DND-41 (cell line): ENCODE data around the gene DCTN2.
A peak's percentile ranks its signal among the peaks of the same experiment; 100 is the strongest.

ENCODE experiments used
- ATAC-seq: fragments of 200-7000 bp; cut with Tn5 transposase; 3 replicates; pipeline ENCODE4 v1.9.1; 2021; ENCODE audit warnings: low read depth; ENCODE audit not compliant: insufficient read depth
- DNase-seq: peaks from one replicate; pipeline ENCODE4 v3.0.0-alpha.2; 2020
- H2AFZ ChIP-seq: 2 replicates; pipeline ENCODE4 v1.6.0; 2012; ENCODE audit warnings: low read depth, low read length
- H3K27ac ChIP-seq: 2 replicates; pipeline ENCODE4 v1.5.1; 2012; ENCODE audit warnings: low read length, inconsistent platforms
- H3K27me3 ChIP-seq: fragments of 200-600 bp; sonication (generic); 2 replicates; pipeline ENCODE4 v1.6.0; 2012; ENCODE audit warnings: low read length, mild to moderate bottlenecking, inconsistent platforms; ENCODE audit not compliant: insufficient read depth, poor library complexity
- H3K36me3 ChIP-seq: 2 replicates; pipeline ENCODE4 v1.5.1; 2012; ENCODE audit warnings: low read length, inconsistent platforms; ENCODE audit not compliant: insufficient read depth
- H3K4me1 ChIP-seq: 2 replicates; pipeline ENCODE4 v1.5.1; 2012; ENCODE audit warnings: mild to moderate bottlenecking, low read length; ENCODE audit not compliant: insufficient read depth
- H3K4me2 ChIP-seq: 2 replicates; pipeline ENCODE4 v1.6.0; 2012; ENCODE audit warnings: mild to moderate bottlenecking, moderate library complexity, low read length, inconsistent platforms; ENCODE audit not compliant: insufficient read depth
- H3K4me3 ChIP-seq, 2 experiments: fragments of 200-600 bp in 1 of 2; shearing (Covaris generic) in 1 of 2; 2 replicates each; pipeline ENCODE4 v1.5.1; 2012 to 2016; ENCODE audit warnings: inconsistent platforms in 2 of 2, low read length in 2 of 2, mild to moderate bottlenecking in 2 of 2, low read depth in 1 of 2, moderate library complexity in 1 of 2
- H3K79me2 ChIP-seq: 2 replicates; pipeline ENCODE4 v1.6.0; 2012; ENCODE audit warnings: low read length, inconsistent platforms; ENCODE audit not compliant: insufficient read depth
- H3K9ac ChIP-seq: 2 replicates; pipeline ENCODE4 v1.6.0; 2012; ENCODE audit warnings: low read depth, mild to moderate bottlenecking, inconsistent platforms, low read length, moderate library complexity
- H3K9me3 ChIP-seq: 2 replicates; pipeline ENCODE4 v1.5.1; 2012; ENCODE audit warnings: low read length, moderate library complexity, mild to moderate bottlenecking, inconsistent platforms; ENCODE audit not compliant: insufficient read depth, severe bottlenecking
- H4K20me1 ChIP-seq: 2 replicates; pipeline ENCODE4 v1.6.0; 2012; ENCODE audit warnings: low read length; ENCODE audit not compliant: insufficient read depth
- CTCF ChIP-seq: IDR thresholded peaks from 2 replicates; pipeline ENCODE4 v1.5.1; 2012; ENCODE audit warnings: borderline replicate concordance, low read length, moderate library complexity, mild to moderate bottlenecking; ENCODE audit not compliant: poor library complexity, severe bottlenecking; ENCODE audit errors: extremely low read depth
- EZH2 ChIP-seq: IDR thresholded peaks from 3 replicates; pipeline ENCODE4 v1.6.1; 2012; ENCODE audit warnings: borderline replicate concordance, low read depth, mild to moderate bottlenecking, moderate library complexity, low read length, inconsistent platforms; ENCODE audit not compliant: severe bottlenecking

DCTN2 gene

GRCh38 chr12:57529831-57530230 lies 17.2 kb downstream of the DCTN2 start:
- no peak overlapping the region for H3K4me2 ChIP-seq
- DNase-seq (no peak), ATAC-seq (no peak)
- H3K79me2 ChIP-seq, result peaks cover 31% of the 10 kb centered on the region
- peaks cover 21% of the 10 kb centered on the region for H3K4me1 ChIP-seq
- H3K27ac ChIP-seq, result no peak overlapping the region
- H4K20me1 ChIP-seq, result peaks cover 17% of the 10 kb centered on the region
- no peaks in the 10 kb centered on the region for H3K9me3 ChIP-seq
- peaks cover 94% of the 10 kb centered on the region for H3K36me3 ChIP-seq
- no peak overlapping the region for H2AFZ ChIP-seq
- TF ChIP-seq CTCF (no peak), EZH2 (no peak)
- no peaks in the 10 kb centered on the region for H3K27me3 ChIP-seq
- H3K4me3 ChIP-seq, result no peak overlapping the region
- no peak overlapping the region for H3K9ac ChIP-seq

- peaks cover 94% of the 10 kb centered on the region for H3K36me3 ChIP-seq
- peaks cover 29% of the 10 kb centered on the region for H3K4me1 ChIP-seq
- H3K27ac ChIP-seq, result 0 out of 2 replicates have a peak overlapping the region, but pooled peaks have one; percentile 35
- H4K20me1 ChIP-seq, result peaks cover 24% of the 10 kb centered on the region
- no peak overlapping the region for H2AFZ ChIP-seq
- peaks cover 40% of the 10 kb centered on the region for H3K79me2 ChIP-seq
- TF ChIP-seq CTCF (no peak), EZH2 (no peak)
- H3K4me2 ChIP-seq, result no peak overlapping the region
- H3K9ac ChIP-seq, result no peak overlapping the region
- ATAC-seq (no peak), DNase-seq (no peak)
- no peaks in the 10 kb centered on the region for H3K27me3 ChIP-seq
- H3K9me3 ChIP-seq, result no peaks in the 10 kb centered on the region
- H3K4me3 ChIP-seq, result no peak overlapping the region
Measured at GRCh38 chr12:57528831-57529555, 18.0 kb downstream of the DCTN2 start.

GRCh38 chr12:57528176-57528575 lies 18.8 kb downstream of the DCTN2 start:
- Histone ChIP-seq H3K4me2 (no peak overlapping the region), H3K36me3 (peaks cover 94% of the 10 kb centered on the region), H3K4me1 (peaks cover 37% of the 10 kb centered on the region), H3K9ac (no peak overlapping the region), H3K27ac (no peak overlapping the region), H3K27me3 (no peaks in the 10 kb centered on the region), H3K9me3 (no peaks in the 10 kb centered on the region), H4K20me1 (peaks cover 32% of the 10 kb centered on the region), H3K79me2 (peaks cover 48% of the 10 kb centered on the region), H3K4me3 (no peak overlapping the region), H2AFZ (no peak overlapping the region)
- no peak for DNase-seq
- ATAC-seq, result no peak
- TF ChIP-seq EZH2, result no peak
- no peak for TF ChIP-seq CTCF
